ENCODE data around the gene PTPN13.

- TF ChIP-seq CTCF (IDR thresholded peaks at IDR 0.05) (no peak), POLR2A (IDR thresholded peaks at IDR 0.05) (no peak), POLR2AphosphoS5 (IDR thresholded peaks at IDR 0.05) (no peak), EP300 (IDR thresholded peaks at IDR 0.05) (no peak)
These were observed 216.7 kb downstream of the PTPN13 start for GRCh38 chr4:86810847-86811246.
